ENCODE data around the gene RBMS3. TPM values are rescaled to one million over a fixed set of nuclear protein-coding genes. Genes with fewer than 3 reads are reported as not detected.

RBMS3 gene
- total RNA-seq, 1 experiment from 2014 or later: 7.4 TPM

DNA sequence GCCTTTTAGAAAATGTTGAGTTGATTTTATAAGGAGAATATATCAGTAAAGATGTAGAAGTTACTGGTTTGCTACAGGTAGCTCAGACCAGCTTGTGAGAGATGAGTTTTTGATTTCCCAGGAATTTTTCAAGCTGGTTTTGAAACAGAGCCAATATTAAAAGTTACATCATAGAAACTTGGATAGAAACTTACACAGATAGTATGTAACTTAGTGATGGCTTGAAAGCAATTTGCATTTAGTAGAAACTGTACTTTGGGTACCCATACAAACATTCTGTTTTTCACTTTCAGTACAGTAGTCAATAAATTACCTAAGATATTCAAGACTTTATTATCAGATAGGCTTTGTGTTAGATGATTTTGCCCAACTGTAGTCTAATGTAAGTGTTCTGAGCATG lies 93.4 kb downstream of the RBMS3 start:
- Mint-ChIP-seq H3K9me3 (ENCODE audit: unreplicated experiment) (no peaks in the 10 kb centered on the region), H3K36me3 (ENCODE audit: insufficient read depth, unreplicated experiment) (no peaks in the 10 kb centered on the region), H3K4me1 (ENCODE audit: low read depth, unreplicated experiment) (no peaks in the 10 kb centered on the region), H3K27ac (ENCODE audit: unreplicated experiment) (no peak overlapping the region), H3K27me3 (ENCODE audit: insufficient read depth, unreplicated experiment) (no peaks in the 10 kb centered on the region), H3K4me3 (ENCODE audit: unreplicated experiment) (no peak overlapping the region)
- BruUV-seq (replicated peaks): no TSS peak
- no peaks in the 10 kb centered on the region for H3K4me1 ChIP-seq
- DNase-seq: no peak
- no peak overlapping the region for H3K4me3 ChIP-seq (ENCODE audit: low read depth, low read length)
- H3K36me3 ChIP-seq (ENCODE audit: control insufficient read depth, insufficient read depth, low read length): no peaks in the 10 kb centered on the region
- intact Hi-C loops (cut with micrococcal nuclease; ENCODE audit: unreplicated experiment): no loop called here
- H3K27me3 ChIP-seq (replicated peaks; ENCODE audit: control insufficient read depth, insufficient read depth, low read length): no peaks in the 10 kb centered on the region
- POLR2A ChIA-PET: no interaction called here
- no peaks in the 10 kb centered on the region for H3K9me3 ChIP-seq
- CTCF ChIA-PET: no interaction called here
- TF ChIP-seq CTCF (IDR thresholded peaks at IDR 0.05; ENCODE audit: insufficient read depth in 1 of 2, low read depth in 1 of 2, low read length in 1 of 2, severe bottlenecking in 1 of 2, unreplicated experiment in 1 of 2): no peak

- Histone ChIP-seq H3K4me3 (ENCODE audit: low read depth, low read length) (no peak overlapping the region), H3K36me3 (ENCODE audit: control insufficient read depth, insufficient read depth, low read length) (no peaks in the 10 kb centered on the region), H3K9me3 (no peaks in the 10 kb centered on the region), H3K4me1 (no peaks in the 10 kb centered on the region), H3K27me3 (replicated peaks; ENCODE audit: control insufficient read depth, insufficient read depth, low read length) (no peaks in the 10 kb centered on the region)
- no peak for TF ChIP-seq CTCF (IDR thresholded peaks at IDR 0.05; ENCODE audit: insufficient read depth in 1 of 2, low read depth in 1 of 2, low read length in 1 of 2, severe bottlenecking in 1 of 2, unreplicated experiment in 1 of 2)
- no peak overlapping the region for H3K27ac Mint-ChIP-seq (ENCODE audit: unreplicated experiment)
- ChIA-PET POLR2A (no interaction called here), CTCF (no interaction called here)
- no TSS peak for BruUV-seq (replicated peaks)
- H3K9me3 Mint-ChIP-seq (ENCODE audit: unreplicated experiment): no peaks in the 10 kb centered on the region
- no peaks in the 10 kb centered on the region for H3K4me1 Mint-ChIP-seq (ENCODE audit: low read depth, unreplicated experiment)
- DNase-seq: no peak
- no peaks in the 10 kb centered on the region for H3K27me3 Mint-ChIP-seq (ENCODE audit: insufficient read depth, unreplicated experiment)
- intact Hi-C loops (cut with micrococcal nuclease; ENCODE audit: unreplicated experiment): no loop called here
- no peaks in the 10 kb centered on the region for H3K36me3 Mint-ChIP-seq (ENCODE audit: insufficient read depth, unreplicated experiment)
- no peak overlapping the region for H3K4me3 Mint-ChIP-seq (ENCODE audit: unreplicated experiment)
Measured at GRCh38 chr3:29379097-29379496, 98.2 kb downstream of the RBMS3 start.

DNA sequence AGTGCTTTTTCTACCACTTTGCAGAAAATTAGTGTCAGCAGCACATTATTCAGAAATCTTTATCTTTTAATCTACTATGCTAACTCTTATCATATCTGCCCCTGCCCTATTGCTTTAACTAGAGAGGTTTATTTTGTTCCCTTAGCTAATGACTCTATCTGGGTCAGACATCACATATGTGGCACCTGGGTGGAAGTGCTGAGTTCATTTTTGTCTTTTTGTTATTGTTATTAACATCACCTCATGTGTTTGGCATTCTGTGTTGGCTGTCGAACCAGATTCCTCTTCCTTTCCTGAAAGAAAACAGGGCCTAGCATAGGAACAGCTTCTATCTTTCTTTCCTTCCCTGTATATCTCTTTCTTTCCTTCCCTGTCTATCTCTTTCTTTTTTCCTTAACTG lies 100.7 kb downstream of the RBMS3 start:
- Histone ChIP-seq H3K36me3 (ENCODE audit: control insufficient read depth, insufficient read depth, low read length) (no peaks in the 10 kb centered on the region), H3K4me3 (ENCODE audit: low read depth, low read length) (no peak overlapping the region), H3K27me3 (replicated peaks; ENCODE audit: control insufficient read depth, insufficient read depth, low read length) (no peaks in the 10 kb centered on the region), H3K9me3 (no peaks in the 10 kb centered on the region), H3K4me1 (no peaks in the 10 kb centered on the region)
- Mint-ChIP-seq H3K27ac (ENCODE audit: unreplicated experiment) (no peak overlapping the region), H3K9me3 (ENCODE audit: unreplicated experiment) (no peaks in the 10 kb centered on the region), H3K4me3 (ENCODE audit: unreplicated experiment) (no peak overlapping the region), H3K36me3 (ENCODE audit: insufficient read depth, unreplicated experiment) (no peaks in the 10 kb centered on the region), H3K4me1 (ENCODE audit: low read depth, unreplicated experiment) (no peaks in the 10 kb centered on the region), H3K27me3 (ENCODE audit: insufficient read depth, unreplicated experiment) (no peaks in the 10 kb centered on the region)
- POLR2A ChIA-PET: no interaction called here
- CTCF ChIA-PET: no interaction called here
- BruUV-seq (replicated peaks): no TSS peak
- DNase-seq: no peak
- intact Hi-C loops (cut with micrococcal nuclease; ENCODE audit: unreplicated experiment): no loop called here
- no peak for TF ChIP-seq CTCF (IDR thresholded peaks at IDR 0.05; ENCODE audit: insufficient read depth in 1 of 2, low read depth in 1 of 2, low read length in 1 of 2, severe bottlenecking in 1 of 2, unreplicated experiment in 1 of 2)

All from Caco-2 (cell line).